ENCODE data around the gene RBCK1.

Gene RBCK1

GRCh38 chr20:399182-399707 is 8.9 kb upstream of the RBCK1 start:
- DNase-seq (ENCODE audit: low read depth, low spot score): no peak

DNA sequence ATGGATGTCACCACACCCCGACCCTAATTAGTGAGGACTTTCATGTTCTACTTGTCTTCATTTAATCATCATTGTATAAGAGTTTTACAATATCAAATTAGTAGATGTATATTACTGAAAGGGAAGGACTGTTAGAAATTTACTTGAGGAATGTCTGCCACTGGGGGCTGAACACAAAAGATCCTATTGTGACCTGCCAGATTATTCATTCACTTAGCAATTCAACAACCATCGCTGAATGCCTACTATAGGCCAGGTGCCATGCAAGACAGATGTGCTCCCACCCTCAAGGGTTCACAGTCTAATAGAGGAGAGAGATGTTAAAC is 8.0 kb upstream of the RBCK1 start:
- DNase-seq (ENCODE audit: low read depth, low spot score): no peak

GRCh38 chr20:400454-401275 is 7.4 kb upstream of the RBCK1 start:
- DNase-seq (ENCODE audit: low read depth, low spot score): no peak

DNA sequence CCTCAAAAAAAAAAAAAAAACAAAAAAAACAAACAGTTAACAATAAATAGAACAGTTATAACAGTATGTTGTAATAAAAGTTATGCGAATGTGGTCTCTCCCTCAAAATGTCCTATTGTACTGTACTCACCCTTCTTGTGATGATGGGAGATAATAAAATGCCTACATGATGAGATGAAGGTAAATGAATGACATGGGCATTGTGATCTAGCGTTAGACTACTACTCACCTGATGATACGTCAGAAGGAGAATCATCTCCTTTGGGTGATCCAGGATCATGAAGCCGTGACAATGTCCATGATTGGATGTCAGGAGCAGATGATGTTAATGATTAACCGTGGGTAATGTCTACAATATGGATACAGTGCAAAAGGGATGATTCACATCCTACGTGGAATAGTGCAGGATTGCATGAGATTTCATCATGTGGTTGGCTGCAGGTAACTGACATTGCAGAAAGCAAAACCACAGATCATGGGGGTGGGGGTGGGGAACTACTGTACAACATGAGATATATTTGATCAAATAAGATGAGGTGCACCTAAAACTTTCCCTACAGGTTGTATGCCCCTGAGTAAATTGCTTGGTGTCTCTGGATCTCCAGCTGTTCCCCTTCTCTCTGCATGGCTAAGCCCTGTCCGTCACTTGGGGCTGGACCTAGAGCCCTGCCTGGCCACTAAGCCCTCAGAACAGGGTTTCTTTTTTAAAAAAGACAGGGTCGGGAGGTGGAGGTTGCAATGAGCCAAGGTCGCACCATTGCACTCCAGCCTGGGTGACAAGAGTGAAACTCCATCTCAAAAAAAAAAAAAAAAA is 6.2 kb upstream of the RBCK1 start:
- no peak for DNase-seq (ENCODE audit: low read depth, low spot score)

- DNase-seq (ENCODE audit: low read depth, low spot score): no peak
Measured at GRCh38 chr20:402496-402885, 5.6 kb upstream of the RBCK1 start.

- no peak for DNase-seq (ENCODE audit: low read depth, low spot score)
Measured at GRCh38 chr20:402898-403581, 5.1 kb upstream of the RBCK1 start.

DNA sequence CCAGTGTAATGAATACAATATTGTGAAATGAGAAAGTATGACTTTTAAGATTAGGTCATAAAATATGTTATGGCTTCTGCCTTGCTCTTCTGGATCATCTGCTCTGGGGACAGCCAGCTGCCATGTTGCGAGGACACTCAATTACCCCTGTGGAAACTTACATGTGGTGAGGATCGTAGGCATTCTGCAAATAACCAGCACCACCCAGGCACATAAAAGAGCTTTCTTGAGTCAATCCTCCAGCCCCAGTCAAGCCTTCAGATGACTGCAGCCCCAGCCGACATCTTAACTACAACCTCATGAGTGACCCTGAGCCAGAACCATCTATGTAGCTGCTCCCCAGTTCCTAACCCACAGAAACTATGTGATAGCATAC is 4.5 kb upstream of the RBCK1 start:
- no peak for DNase-seq (ENCODE audit: low read depth, low spot score)

- DNase-seq (ENCODE audit: low read depth, low spot score): no peak
Measured at GRCh38 chr20:404088-404487, 4.0 kb upstream of the RBCK1 start.

DNA sequence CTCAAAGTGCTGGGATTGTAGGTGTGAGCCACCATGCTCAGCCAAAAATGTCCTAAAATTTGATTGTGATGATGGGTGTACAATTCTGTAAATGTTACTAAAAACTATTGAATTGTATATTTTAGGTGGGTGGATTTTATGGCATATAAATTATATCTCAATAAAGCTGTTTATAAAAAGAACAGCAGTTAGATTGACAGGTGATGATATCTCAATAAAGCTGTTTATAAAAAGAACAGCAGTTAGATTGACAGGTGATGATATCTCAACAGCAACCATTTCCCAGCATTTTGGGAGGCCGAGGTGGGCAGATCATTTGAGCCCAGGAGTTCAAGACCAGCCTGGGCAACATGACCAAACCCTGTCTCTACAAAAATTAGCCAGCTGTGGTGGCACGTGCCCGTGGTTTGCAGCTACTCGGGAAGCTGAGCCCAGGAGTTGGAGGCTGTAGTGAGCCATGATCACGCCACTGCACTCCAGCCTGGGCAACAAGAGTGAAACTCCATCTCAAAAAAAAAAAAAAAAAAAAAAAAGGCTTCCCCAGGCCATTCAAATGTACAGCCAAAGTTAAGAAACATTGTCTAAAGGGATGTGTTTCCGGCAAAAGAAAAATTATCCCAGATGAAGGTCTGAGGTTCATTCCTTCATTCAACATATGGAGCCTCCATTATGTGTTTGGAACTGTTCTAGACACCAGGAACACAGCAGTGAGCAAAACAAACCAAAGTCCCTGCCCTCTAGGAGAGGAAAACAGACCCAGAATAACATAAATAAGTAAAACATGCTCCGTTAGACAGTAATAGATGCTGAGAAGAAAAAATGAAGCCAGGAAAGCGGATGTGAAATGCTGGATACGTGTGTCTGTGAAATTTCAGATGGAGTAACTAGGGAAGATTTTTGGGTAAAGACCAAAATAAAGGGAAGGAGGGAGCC is 1.6 kb upstream of the RBCK1 start:
- DNase-seq (ENCODE audit: low read depth, low spot score): no peak

DNA sequence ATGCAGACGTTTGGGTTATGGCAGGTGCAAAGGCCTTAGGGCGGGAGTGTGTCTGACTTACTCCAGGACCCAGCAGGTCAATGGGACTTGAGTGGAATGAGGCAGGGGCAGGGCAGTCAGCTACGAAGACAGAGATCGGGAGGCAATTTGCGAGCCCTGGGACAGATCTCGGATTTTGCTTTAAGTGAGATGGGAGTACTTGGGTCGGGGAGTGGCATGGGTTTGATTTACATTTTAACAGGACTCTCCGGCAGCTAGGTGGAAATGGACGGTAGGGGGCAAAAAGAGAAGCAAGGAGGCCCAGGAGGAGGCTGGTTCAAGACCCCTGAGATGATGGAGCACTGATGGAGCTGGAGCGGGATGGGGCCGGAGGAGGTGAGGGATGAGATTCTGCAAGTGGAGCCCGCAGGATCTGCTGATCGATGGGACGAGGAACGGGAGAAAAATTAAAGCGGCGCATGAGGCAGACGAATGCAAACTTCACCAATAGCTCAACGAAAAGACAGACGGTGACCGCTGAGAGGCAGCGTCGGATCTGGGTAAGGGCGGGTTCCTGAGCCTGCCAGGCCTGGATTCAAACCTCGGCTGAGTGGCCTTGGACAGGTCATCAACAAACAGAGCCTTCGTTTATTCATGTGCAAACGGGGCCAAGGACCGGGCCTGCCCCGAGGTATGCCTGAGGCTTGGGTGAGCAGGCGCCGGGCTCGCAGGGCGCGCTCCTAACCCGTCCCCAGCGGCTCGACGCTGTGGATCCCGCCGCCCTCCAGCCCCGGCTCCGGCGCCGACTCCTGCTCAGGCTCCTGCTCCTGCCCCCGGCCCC is 756 bp upstream of the RBCK1 start:
- peak; percentile 37 for DNase-seq (ENCODE audit: low read depth, low spot score)

- DNase-seq (ENCODE audit: low read depth, low spot score): no peak
Measured at GRCh38 chr20:408843-409696, 971 bp downstream of the RBCK1 start.

DNA sequence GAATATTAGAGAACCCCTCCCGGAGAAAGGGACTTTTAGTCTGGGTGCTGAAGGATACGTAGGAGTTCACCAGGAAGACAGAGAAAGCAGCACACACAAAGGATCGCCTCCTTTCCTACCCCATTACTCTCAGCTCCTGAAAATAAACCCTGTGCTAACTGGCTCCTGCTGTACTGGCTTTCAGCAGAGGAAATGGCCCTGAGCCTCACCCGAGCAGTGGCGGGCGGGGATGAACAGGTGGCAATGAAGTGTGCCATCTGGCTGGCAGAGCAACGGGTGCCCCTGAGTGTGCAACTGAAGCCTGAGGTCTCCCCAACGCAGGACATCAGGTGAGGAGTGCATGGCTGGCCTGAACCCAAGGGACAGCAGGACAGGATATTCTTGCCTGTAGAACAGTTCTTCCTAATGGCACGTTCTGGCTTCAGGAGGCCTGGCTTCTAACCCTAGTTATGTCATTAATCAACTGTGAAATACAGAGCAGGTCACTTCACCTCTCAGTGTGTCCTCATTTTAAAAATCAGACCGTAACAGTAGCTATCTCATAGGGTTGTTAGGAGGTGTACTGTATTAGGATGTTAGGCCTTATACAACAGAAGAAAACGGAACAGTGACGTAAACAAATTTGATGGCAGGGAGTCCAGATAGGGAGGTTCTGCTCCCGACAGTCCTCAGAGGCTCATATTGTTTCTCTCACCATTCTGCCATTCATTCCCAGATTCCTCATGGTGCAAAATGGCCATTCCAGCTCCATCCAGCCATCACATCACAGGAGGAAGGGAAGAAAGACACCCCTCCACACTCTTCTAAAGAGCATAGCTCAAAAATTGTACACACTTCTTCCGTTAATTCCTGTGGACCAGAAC is 1.8 kb downstream of the RBCK1 start:
- DNase-seq (ENCODE audit: low read depth, low spot score): no peak

DNA sequence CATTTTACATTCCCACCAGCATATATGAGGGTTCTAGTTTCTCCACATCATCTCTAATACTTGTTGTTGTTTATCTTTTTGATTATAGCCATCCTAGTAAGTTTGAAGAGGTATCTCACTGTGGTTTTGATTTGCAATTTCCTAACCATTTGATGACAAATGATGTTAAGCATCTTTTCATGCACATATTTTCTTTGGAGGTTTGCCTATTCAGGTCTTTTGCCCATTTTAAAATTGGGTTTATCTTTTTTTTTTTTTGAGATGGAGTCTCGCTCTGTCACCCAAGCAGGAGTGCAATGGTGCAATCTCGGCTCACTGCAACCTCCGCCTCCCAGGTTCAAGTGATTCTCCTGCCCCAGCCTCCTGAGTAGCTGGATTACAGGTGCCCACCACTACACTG is 4.0 kb downstream of the RBCK1 start:
- DNase-seq (ENCODE audit: low read depth, low spot score): no peak

- no peak for DNase-seq (ENCODE audit: low read depth, low spot score)
Measured at GRCh38 chr20:414161-414560, 6.1 kb downstream of the RBCK1 start.

- DNase-seq (ENCODE audit: low read depth, low spot score): no peak
Measured at GRCh38 chr20:415820-416322, 7.8 kb downstream of the RBCK1 start.

- no peak for DNase-seq (ENCODE audit: low read depth, low spot score)
Measured at GRCh38 chr20:416950-417800, 9.1 kb downstream of the RBCK1 start.

DNA sequence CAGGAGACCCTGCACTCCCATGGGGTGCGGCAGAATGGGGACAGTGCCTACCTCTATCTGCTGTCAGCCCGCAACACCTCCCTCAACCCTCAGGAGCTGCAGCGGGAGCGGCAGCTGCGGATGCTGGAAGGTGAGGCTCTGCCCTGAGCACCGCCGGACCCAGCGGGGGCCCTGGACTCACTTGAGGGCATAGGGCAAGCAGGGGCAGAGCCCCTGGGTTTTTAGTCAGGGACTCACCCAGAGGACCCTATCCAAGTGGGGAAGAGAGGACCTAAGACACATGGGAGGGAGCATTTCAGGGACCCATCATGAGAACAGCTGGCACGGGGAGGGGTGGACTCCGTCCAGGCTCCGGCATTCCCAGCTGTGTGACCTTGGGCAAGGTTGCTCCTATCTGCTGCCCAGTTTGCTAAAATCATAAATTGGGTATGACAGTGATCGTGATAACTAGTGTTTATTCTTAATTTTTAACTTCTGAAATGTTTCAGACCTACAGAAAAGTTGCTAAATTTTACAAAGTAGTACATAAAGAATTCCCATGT is 9.8 kb downstream of the RBCK1 start:
- no peak for DNase-seq (ENCODE audit: low read depth, low spot score)
